Lower lobe of right lung (tissue), 2 donors: ENCODE measurements around the gene MLYCD. TPM values are rescaled to one million over a fixed set of nuclear protein-coding genes. Genes with fewer than 3 reads are reported as not detected.

ENCODE experiments used
- ATAC-seq, 2 donors: fragments of 200-7000 bp; cut with Tn5 transposase; one replicate each; pipeline ENCODE4 v1.9.1; 2020 to 2022; ENCODE audit warnings: mild to moderate bottlenecking in 2 of 2, moderate library complexity in 2 of 2
- DNase-seq: peaks from one replicate; pipeline ENCODE4 v3.0.0-alpha.2; 2020
- H3K27ac ChIP-seq: fragments of 200-600 bp; one replicate; pipeline ENCODE4 v1.8.0; 2022
- H3K27me3 ChIP-seq: fragments of 200-600 bp; one replicate; pipeline ENCODE4 v1.8.0; 2022; ENCODE audit warnings: low read depth
- H3K36me3 ChIP-seq: fragments of 200-600 bp; one replicate; pipeline ENCODE4 v1.8.0; 2022; ENCODE audit warnings: mild to moderate bottlenecking
- H3K4me1 ChIP-seq: fragments of 200-600 bp; one replicate; pipeline ENCODE4 v1.8.0; 2022
- H3K4me3 ChIP-seq: fragments of 200-600 bp; one replicate; pipeline ENCODE4 v1.8.0; 2022; ENCODE audit warnings: mild to moderate bottlenecking
- H3K9me3 ChIP-seq: fragments of 200-600 bp; one replicate; pipeline ENCODE4 v1.8.0; 2022
- CTCF ChIP-seq: fragments of 200-600 bp; IDR thresholded peaks from one replicate; pipeline ENCODE4 v1.8.0; 2022; ENCODE audit warnings: antibody characterized with exemption, mild to moderate bottlenecking
- intact Hi-C: fragments of 100-400 bp; cut with DNase I; formaldehyde crosslinking; loops from one replicate; pipeline ENCODE4 v1.11.0; 2022
- total RNA-seq: library from RNA; stranded (reverse); fragmentation: NEBNext Ultra II Directional; extraction: Animal tissue kit (Norgen Biotek cat#: 25700); gene quantifications from one replicate; pipeline ENCODE4 v1.2.1, GENCODE V29; 2021
- donor health status: DM: no; HTN: yes; CAD: no; lungs with severe emphysema.

The MLYCD gene
- total RNA-seq, 1 donor from 2014 or later: 9.1 TPM

- DNase-seq (no peak), ATAC-seq (no peak)
- no peak overlapping the region for H3K27ac ChIP-seq
- H3K4me1 ChIP-seq: no peaks in the 10 kb centered on the region
- H3K9me3 ChIP-seq: no peaks in the 10 kb centered on the region
- no peaks in the 10 kb centered on the region for H3K36me3 ChIP-seq
- intact Hi-C loops: no loop called here
- no peaks in the 10 kb centered on the region for H3K27me3 ChIP-seq
- H3K4me3 ChIP-seq: no peak overlapping the region
- no peak for TF ChIP-seq CTCF
Observed at GRCh38 chr16:83853834-83854233, 45.1 kb upstream of the MLYCD start.

- TF ChIP-seq CTCF: no peak
- no peaks in the 10 kb centered on the region for H3K9me3 ChIP-seq
- H3K4me3 ChIP-seq: no peak overlapping the region
- no peaks in the 10 kb centered on the region for H3K27me3 ChIP-seq
- no peak overlapping the region for H3K27ac ChIP-seq
- no peaks in the 10 kb centered on the region for H3K36me3 ChIP-seq
- DNase-seq (no peak), ATAC-seq (no peak)
- no peaks in the 10 kb centered on the region for H3K4me1 ChIP-seq
- intact Hi-C loops: no loop called here
Observed at GRCh38 chr16:83854420-83854819, 44.5 kb upstream of the MLYCD start.

- TF ChIP-seq CTCF: no peak
- H3K27ac ChIP-seq: no peak overlapping the region
- H3K4me1 ChIP-seq: no peaks in the 10 kb centered on the region
- DNase-seq: no peak
- no peaks in the 10 kb centered on the region for H3K36me3 ChIP-seq
- ATAC-seq: no peak
- no peaks in the 10 kb centered on the region for H3K9me3 ChIP-seq
- intact Hi-C loops: no loop called here
- no peaks in the 10 kb centered on the region for H3K27me3 ChIP-seq
- H3K4me3 ChIP-seq: no peak overlapping the region
Observed at GRCh38 chr16:83856792-83857191, 42.1 kb upstream of the MLYCD start.

DNA sequence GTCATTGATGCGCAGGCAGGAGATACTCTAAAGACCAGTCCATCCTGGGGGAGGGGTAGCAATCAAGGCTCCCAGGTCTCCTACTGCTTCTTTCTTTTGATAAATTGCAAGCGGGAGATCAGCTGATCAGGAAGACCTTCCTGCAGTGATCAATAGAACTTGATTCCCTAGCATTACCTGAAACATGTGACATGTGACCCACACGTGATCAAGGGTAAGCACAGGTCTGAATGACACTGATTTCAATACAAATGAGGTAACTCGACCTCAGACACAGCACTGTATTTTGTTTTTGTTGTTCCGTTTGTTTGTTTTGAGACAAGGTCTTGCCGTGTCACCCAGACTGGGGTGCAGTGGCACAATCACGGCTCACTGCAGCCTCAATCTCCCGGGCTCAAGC, 39.6 kb upstream of the MLYCD start:
- no peaks in the 10 kb centered on the region for H3K27me3 ChIP-seq
- H3K9me3 ChIP-seq: no peaks in the 10 kb centered on the region
- H3K4me3 ChIP-seq: no peak overlapping the region
- intact Hi-C loops: no loop called here
- TF ChIP-seq CTCF: no peak
- no peaks in the 10 kb centered on the region for H3K36me3 ChIP-seq
- H3K4me1 ChIP-seq: no peaks in the 10 kb centered on the region
- ATAC-seq (no peak), DNase-seq (no peak)
- H3K27ac ChIP-seq: no peak overlapping the region

DNA sequence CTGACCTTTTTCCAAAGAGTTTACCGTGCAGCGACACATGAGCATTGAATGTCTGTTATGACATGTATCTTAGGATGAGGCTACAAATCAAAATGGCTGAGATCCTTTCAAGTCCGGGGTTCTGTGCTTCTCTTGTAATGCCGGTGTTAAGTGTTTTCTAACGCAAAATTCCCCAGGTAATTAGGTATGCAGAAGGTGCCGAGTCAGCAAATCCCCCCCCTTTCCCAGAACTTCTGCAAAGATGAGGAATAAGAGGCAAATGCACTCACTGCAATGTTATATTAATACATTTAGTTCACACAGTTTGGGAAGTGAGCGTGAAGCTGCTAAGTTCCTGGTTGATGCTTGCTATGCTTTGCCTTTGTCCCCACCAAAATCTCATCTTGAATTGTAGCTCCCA, 36.3 kb upstream of the MLYCD start:
- intact Hi-C loops: no loop called here
- TF ChIP-seq CTCF: no peak
- no peak for ATAC-seq

DNA sequence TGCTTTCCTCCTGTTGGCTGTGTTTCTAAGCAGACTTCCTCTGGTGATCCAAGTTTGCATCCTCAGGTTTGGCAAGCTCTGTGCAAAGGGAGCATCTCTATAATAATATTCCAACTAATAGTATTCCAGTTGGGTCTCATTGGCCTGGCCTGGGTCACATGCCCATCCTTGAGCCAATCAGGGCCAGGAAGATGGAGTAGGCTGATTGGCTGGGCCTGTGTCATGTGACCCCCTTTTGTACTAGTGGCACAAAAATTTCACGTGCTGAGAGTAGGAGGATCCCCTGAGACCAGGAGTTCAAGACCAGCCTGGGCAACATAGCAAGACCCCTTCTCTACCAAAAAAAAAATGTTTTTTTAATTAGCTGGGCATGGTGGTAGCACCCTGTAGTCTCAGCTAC, 35.2 kb upstream of the MLYCD start:
- no peaks in the 10 kb centered on the region for H3K27me3 ChIP-seq
- H3K4me1 ChIP-seq: no peaks in the 10 kb centered on the region
- ATAC-seq (no peak), DNase-seq (no peak)
- intact Hi-C loops: no loop called here
- H3K36me3 ChIP-seq: no peaks in the 10 kb centered on the region
- H3K4me3 ChIP-seq: no peak overlapping the region
- no peak for TF ChIP-seq CTCF
- no peaks in the 10 kb centered on the region for H3K9me3 ChIP-seq
- H3K27ac ChIP-seq: no peak overlapping the region

More for the DNA sequence above, 36.3 kb upstream of the MLYCD start:
- no peak overlapping the region for H3K4me3 ChIP-seq
- no peaks in the 10 kb centered on the region for H3K4me1 ChIP-seq
- no peaks in the 10 kb centered on the region for H3K36me3 ChIP-seq
- no peak overlapping the region for H3K27ac ChIP-seq
- DNase-seq: no peak
- no peaks in the 10 kb centered on the region for H3K9me3 ChIP-seq
- H3K27me3 ChIP-seq: no peaks in the 10 kb centered on the region
